Muscle layer of duodenum (tissue), 2 donors: ENCODE results near the gene CHMP1B.
"Not testable (repeated sequence)": the region's sequence is repeated elsewhere in the genome, so short reads cannot be mapped to it uniquely, and the experiment has no call there.

Experiments used
- H3K27ac ChIP-seq: one replicate; pipeline ENCODE4 v1.7.0; 2013; ENCODE audit warnings: mild to moderate bottlenecking, low read length
- H3K27me3 ChIP-seq: one replicate; pipeline ENCODE4 v1.7.0; 2013; ENCODE audit warnings: low read depth, mild to moderate bottlenecking, control low read depth, low read length
- H3K36me3 ChIP-seq, 2 donors: one replicate each; pipeline ENCODE4 v1.7.0; 2013; ENCODE audit warnings: low read length in 2 of 2, control low read depth in 1 of 2, mild to moderate bottlenecking in 1 of 2; ENCODE audit not compliant: insufficient read depth in 2 of 2, control insufficient read depth in 1 of 2
- H3K4me1 ChIP-seq, 2 donors: one replicate each; pipeline ENCODE4 v1.7.0; 2013; ENCODE audit warnings: low read length in 2 of 2, mild to moderate bottlenecking in 2 of 2, control low read depth in 1 of 2, moderate library complexity in 1 of 2; ENCODE audit not compliant: insufficient read depth in 2 of 2, control insufficient read depth in 1 of 2
- H3K4me3 ChIP-seq, 2 donors: one replicate each; pipeline ENCODE4 v1.7.0; 2013; ENCODE audit warnings: low read length in 2 of 2, low read depth in 1 of 2, mild to moderate bottlenecking in 1 of 2
- H3K9me3 ChIP-seq, 2 donors: one replicate each; pipeline ENCODE4 v1.7.0; 2013; ENCODE audit warnings: low read length in 2 of 2, control low read depth in 1 of 2, mild to moderate bottlenecking in 1 of 2; ENCODE audit not compliant: control insufficient read depth in 1 of 2
- donor health status: healthy.

The CHMP1B gene

DNA sequence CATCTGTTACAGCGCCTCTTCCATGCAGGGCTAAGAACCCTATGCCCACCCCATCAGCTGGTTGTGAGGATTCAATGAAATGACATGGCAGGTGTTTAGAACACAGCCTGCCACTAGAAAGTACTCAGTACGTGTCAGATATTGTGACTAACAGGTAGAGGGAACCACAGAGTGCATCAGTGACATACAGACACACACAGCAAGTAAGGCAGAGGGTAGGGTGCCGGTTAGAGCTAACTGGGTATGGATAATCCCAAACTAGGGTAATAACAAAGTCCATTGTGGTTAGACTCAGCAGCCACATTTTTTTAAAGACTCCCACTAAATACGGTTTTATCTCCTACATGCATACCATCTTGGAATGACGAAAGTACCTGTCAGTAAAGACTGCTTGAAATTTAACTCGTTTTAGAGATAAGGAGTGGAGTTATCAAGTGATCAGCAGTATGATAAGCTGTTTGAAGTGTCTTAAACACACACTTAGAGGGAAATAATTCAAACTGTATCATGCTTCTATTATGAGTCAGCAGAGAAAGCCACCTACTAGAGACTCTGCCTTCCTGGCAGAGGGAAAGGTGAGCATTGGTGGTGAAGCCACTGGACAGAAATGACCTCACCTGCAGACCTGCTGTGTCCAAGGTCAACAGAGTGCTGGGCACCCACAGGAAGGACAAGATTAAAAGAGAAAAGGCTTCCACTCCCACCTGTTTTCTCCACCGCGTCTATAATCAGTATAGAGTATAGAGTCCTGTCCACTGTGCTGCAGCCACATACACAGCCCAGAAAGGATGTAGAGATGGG is 36.3 kb downstream of the CHMP1B start:
- Histone ChIP-seq H3K4me3 (no peak overlapping the region), H3K27ac (no peak overlapping the region), H3K4me1 (no peaks in the 10 kb centered on the region), H3K36me3 (peaks cover 30 to 75% of the 10 kb centered on the region in 2 donors), H3K27me3 (no peaks in the 10 kb centered on the region), H3K9me3 (no peaks in the 10 kb centered on the region)

DNA sequence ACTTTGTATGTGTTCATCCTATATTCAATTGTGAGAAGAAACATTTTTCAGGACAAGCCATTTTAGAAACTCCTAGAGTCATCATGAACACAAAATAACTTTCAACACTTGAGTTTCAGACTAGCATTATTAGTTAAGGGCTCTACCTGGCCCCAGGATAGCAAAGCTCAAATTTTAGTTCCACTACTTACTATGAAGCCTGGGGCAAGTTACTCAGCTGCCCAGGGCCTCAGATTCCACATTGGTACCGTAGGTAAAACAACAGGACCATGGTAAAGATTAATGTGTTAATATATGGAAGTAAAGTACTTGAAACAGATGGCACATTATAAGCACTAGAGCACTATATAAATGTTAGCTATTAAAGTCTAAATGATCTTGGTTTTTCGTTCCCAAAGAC is 37.5 kb downstream of the CHMP1B start:
- Histone ChIP-seq H3K27me3 (no peaks in the 10 kb centered on the region), H3K36me3 (peaks cover 35 to 81% of the 10 kb centered on the region in 2 donors), H3K27ac (no peak overlapping the region), H3K9me3 (no peaks in the 10 kb centered on the region), H3K4me3 (no peak overlapping the region), H3K4me1 (no peaks in the 10 kb centered on the region)

DNA sequence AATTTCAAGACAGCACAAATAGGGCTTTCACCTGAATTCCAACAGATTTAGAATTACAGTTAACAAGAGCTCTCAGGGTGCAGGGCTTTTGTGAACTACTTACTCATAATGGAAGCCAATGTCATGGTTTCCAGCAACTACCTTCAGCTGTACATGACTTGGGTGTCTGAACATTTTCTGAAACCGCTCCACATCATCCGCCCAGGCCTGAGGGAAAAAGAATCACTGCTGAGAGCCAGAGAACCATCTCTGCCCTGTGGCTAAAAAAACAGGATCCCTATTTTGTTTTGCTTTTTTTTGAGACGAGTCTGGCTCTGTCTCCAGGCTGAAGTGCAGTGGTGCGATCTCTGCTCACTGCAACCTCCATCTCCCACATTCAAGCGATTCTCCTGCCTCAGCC is 38.1 kb downstream of the CHMP1B start:
- H3K27me3 ChIP-seq = no peaks in the 10 kb centered on the region
- H3K4me3 ChIP-seq = no peak overlapping the region
- no peak overlapping the region for H3K27ac ChIP-seq
- H3K4me1 ChIP-seq = no peaks in the 10 kb centered on the region
- no peaks in the 10 kb centered on the region for H3K9me3 ChIP-seq
- H3K36me3 ChIP-seq = peaks cover 35 to 76% of the 10 kb centered on the region in 2 donors

DNA sequence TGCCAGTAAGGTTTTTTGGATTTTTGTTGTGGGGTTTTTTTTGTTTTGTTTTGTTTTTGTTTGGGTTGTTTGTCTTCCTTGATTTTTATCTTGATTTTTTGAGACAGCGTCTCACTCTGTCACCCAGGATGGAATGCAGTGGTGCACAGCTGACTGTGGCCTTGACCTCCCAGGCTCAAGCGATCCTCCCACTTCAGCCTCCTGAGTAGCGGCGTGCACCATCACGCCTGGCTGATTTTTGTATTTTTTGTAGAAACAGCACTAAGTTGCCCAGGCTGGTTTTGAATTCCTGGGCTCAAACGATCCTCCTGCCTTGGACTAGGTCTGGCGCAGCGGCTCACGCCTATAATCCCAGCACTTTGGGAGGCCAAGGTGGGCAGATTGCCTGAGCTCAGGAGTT is 40.5 kb downstream of the CHMP1B start:
- H3K27me3 ChIP-seq = no peaks in the 10 kb centered on the region
- no peaks in the 10 kb centered on the region for H3K4me1 ChIP-seq
- peaks cover 34 to 65% of the 10 kb centered on the region in 2 donors for H3K36me3 ChIP-seq
- H3K9me3 ChIP-seq = no peaks in the 10 kb centered on the region
- no peak overlapping the region for H3K4me3 ChIP-seq
- H3K27ac ChIP-seq = no peak overlapping the region

DNA sequence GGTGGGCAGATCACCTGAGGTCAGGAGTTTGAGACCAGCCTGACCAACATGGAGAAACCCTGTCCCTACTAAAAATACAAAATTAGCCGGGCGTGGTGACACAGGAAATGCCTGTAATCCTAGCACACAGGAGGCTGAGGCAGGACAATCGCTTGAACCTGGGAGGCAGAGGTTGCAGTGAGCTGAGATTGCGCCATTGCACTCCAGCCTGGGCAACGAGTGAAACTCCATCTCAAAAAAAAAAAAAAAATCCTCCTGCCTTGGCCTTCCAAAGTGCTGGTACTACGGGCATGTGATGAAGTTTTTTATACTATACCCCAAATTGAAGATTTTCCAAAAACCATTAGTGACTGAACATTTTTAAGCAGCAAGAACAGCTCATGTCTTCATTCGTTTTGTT is 41.2 kb downstream of the CHMP1B start:
- H3K36me3 ChIP-seq = peaks cover 28 to 62% of the 10 kb centered on the region in 2 donors
- not testable (repeated sequence) for H3K4me1 ChIP-seq, H3K27ac ChIP-seq, H3K27me3 ChIP-seq, H3K9me3 ChIP-seq, H3K4me3 ChIP-seq

DNA sequence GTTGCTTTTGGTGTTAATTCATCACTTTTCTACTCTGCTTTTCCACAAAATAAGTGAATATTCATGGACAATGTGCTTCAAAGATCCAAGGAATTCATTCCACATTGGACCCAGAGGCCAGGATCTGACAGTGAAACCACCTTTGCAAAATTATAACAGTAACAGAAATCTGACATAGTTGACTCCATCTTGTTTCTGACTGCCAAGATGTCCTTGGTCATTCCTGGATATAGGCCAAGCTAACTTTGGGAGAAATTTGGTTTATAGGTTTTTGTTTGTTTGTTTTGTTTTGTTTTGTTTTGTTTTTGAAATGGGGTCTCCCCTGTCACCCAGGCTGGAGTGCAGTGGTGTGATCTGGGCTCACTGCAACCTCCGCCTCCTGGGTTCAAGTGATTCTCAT is 46.6 kb downstream of the CHMP1B start:
- Histone ChIP-seq H3K4me1 (no peaks in the 10 kb centered on the region), H3K4me3 (no peak overlapping the region), H3K36me3 (peaks cover 21 to 28% of the 10 kb centered on the region in 2 donors), H3K27ac (no peak overlapping the region), H3K27me3 (no peaks in the 10 kb centered on the region), H3K9me3 (no peaks in the 10 kb centered on the region)

DNA sequence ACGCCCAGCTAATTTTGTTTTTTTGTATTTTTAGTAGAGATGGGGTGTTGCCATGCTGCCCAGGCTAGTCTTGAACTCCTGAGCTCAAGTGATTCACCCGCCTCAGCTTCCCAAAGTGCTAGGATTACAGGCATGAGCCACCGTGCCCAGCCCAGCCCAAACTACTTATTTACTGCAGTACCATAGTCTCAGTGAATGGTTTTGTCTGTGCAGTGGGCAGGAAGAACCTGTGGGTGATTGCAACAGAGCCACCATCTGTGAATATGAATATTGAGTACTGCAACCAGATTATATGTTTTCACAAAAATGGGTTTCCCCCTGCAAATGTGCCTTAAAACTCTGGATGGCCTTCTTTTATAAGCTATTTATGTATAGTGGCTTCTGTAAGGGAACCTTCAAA is 47.9 kb downstream of the CHMP1B start:
- H3K27me3 ChIP-seq = no peaks in the 10 kb centered on the region
- H3K36me3 ChIP-seq = peaks cover 18 to 29% of the 10 kb centered on the region in 2 donors
- H3K4me3 ChIP-seq = no peak overlapping the region
- H3K9me3 ChIP-seq = no peaks in the 10 kb centered on the region
- no peak overlapping the region for H3K27ac ChIP-seq
- no peaks in the 10 kb centered on the region for H3K4me1 ChIP-seq

DNA sequence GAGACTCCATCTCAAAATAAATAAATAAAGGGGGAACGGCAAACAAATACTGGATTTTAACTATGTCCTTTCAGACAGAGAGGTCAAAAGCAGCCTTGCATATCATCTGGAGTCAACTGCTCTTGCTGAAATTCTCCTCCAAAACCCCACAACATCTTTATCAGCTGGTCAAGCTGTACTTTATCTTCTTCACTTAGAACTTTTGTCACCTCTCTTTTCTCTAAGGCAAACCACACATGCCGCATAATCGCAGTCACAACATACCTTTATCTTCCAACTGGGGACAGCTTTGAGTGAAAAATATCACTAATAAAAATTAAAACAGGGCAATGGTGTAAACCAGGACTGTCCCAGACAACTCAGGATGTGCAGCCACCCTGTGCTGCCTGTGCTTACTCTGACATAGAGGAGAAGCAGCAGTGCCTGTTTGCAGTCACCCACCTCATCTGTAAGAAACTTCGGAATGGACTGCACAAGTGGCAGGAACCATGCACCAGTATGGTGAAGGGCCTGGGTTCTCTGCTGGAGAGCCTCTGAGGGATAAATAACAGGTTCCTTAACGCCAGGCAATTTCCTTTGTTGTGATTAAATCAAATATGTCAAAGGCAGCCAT is 50.7 kb downstream of the CHMP1B start:
- no peak overlapping the region for H3K27ac ChIP-seq

DNA sequence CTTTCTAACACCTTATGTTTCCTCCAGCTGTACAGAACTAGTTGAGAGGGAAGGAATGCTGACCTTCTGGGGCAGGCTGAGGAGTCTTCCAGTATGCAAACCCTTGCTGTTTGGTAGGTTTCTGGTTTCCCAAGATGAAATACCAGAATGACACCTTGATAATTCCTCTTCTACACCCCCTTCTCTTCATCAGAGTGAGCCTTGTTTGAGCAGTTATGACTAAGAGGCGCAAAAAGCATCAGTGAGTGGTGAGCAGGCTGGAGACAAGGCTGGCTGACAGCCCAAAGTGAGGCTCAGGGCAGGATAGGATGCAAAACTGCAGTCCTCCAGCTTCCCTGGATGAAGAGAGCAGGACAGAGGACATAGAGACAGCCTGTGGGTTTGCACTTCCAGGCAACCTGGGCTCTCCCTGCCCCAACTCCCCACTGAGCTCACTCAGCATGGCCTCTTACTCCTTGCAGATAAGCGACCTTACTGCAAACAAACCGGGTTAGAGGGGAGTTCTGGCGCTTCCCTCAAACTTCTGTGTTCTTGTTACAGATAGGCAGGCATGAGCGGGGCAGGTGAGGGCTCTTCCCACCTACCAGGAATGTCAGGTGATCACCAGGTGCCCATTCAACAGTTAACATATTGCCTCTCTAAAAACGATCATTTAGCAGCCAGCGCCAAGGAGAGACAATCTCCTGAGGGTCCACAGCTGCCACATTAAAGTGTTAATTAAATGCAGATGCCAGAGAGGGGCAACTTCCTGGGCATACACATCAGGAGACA is 51.5 kb downstream of the CHMP1B start:
- no peak overlapping the region for H3K4me3 ChIP-seq
- no peaks in the 10 kb centered on the region for H3K27me3 ChIP-seq
- H3K36me3 ChIP-seq = peaks cover 12 to 27% of the 10 kb centered on the region in 2 donors
- H3K9me3 ChIP-seq = no peaks in the 10 kb centered on the region
- peaks cover 0 to 8% of the 10 kb centered on the region in 2 donors for H3K4me1 ChIP-seq
- H3K27ac ChIP-seq = no peak overlapping the region

More for the DNA sequence above, 50.7 kb downstream of the CHMP1B start:
- Histone ChIP-seq H3K4me3 (no peak overlapping the region), H3K36me3 (peaks cover 12 to 33% of the 10 kb centered on the region in 2 donors), H3K4me1 (peaks cover 0 to 2% of the 10 kb centered on the region in 2 donors), H3K27me3 (no peaks in the 10 kb centered on the region), H3K9me3 (no peaks in the 10 kb centered on the region)
